T follicular helper cell (primary cell): ENCODE results near the gene ORC6.

Source experiments
- DNase-seq: peaks from one replicate; pipeline ENCODE4 v3.0.0-alpha.2; 2020; ENCODE audit warnings: low read depth

ORC6 gene

DNA sequence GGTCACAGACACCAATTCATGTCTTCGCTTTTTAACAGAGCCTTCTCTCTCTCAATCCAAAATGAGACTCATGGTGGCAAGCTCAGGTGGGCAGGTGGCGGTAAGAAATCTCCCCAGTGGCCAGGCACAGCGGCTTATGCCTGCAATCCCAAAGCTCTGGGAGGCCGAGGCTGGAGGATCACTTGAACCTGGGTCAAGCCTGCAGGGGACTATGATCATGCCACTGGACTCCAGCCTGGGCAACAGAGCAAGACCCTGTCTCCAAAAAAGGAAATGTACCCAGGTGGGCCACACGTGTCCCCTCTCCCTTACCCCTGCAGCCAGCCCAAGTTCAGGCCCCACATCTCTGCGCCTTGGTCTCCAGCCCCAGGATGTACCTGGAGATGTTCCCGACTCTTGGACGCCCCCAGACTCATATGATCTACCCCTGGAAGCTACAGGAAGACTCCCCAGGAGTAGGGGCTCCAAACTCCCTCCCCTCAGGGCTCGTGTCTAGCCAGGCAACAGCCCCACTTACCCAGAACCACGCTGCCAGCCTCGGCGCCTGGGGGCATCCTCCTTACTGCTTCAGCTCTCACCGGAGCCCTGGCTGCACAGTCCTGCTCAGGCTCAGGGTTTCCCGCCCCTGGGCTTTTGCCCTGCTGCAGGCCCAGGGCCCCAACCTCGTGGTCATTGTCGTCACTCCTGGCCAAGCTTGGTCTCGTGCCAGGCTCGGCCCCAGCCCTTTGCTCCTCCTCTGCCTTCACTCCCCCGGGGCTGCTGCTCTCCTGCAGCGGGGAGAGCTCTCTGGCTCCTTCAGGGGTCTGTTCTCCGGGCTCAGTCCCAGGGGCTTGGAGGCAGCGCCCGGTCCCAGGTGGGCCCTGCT, 42.5 kb downstream of the ORC6 start:
- no peak for DNase-seq

DNA sequence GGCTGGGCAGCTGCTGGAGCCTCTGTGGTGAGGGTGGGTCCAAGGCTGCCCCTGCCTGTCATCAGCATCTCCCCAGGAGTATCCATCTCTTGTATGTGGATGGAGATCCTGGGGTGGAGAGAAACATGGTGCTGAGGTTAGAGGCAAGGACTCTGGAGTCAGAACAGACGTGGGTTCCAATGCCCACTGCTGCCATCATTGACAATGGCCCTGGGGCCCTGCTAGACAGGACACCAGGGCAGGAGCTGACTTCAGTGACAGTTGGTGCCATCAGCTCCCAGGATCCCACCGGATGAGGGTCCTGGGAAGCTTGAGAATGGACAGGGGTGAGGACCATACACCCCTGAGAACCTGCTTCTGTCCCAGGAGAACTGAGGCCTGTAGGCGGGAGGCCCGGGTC, 43.1 kb downstream of the ORC6 start:
- no peak for DNase-seq

DNA sequence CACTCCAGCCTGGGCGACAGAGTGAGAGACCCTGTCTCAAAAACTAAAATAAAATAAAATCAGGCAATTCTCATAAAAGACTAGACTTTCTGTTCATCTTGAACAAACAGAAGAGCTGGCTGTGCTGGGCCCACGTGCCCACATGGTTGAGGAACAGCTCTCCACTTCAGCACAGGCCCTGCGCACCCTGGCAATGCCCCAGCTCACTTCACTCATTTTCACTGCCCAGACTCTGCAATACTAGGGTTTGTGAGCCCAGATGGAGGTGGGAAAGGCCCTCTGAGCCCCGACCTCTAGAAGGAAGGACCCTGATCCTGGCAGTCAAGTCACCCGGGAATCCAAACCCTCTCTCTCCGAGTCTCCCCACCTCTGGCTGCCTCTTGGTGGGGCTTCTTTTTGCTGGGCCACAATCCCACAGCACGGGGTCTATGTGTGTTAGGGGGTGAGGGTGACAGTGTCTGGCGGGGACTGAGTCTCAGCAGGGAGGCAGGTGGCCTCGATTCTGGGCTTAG, 43.9 kb downstream of the ORC6 start:
- no peak for DNase-seq

DNA sequence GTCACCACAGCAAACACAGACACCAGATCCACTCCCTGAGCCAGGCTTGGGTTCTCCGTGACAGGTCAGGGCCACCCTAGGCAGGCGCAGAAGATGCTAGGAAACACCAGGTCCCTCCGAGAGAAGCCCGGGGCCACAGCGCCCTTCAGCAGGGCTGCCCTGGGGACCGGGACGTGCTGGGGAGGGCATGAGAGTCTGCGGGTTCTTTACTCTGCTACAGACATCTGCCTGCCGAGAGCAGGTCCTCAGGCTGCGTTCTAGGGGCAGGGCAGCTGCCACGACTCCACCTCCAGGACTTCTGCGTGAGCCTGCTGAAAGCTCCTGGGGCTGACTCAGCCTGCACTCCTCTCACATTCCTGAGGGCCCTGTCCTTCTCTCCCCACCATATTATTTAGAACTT, 47.2 kb downstream of the ORC6 start:
- no peak for DNase-seq

DNA sequence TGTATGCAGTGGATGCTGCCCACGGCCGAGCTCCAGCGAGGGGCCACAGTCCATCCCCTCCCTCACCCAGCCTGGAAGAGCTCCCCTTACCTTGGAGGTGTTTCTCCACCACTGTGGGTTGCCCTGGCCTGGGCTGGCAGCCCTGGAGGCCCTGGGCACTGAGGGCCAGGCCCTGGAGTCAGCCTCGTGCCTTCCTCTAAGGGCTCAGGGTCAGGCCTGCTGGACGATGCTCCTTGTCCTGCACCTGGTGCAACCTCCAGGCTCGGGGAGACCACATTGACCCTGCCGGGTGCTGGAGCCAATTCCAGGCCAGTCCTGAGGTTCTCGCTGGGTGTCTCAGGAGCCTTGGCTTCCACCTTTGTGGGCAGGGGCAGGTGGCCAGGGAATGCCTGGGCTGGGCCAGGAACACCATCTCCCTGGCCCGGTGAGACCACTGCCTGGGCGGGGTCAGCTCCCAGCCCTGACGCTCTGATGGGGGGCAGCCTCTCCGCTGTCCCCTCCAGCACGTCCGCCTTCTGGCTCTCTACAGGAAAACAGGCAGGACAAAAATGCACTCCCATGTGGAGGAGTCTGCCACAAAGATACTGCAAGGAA, 48.3 kb downstream of the ORC6 start:
- no peak for DNase-seq

DNA sequence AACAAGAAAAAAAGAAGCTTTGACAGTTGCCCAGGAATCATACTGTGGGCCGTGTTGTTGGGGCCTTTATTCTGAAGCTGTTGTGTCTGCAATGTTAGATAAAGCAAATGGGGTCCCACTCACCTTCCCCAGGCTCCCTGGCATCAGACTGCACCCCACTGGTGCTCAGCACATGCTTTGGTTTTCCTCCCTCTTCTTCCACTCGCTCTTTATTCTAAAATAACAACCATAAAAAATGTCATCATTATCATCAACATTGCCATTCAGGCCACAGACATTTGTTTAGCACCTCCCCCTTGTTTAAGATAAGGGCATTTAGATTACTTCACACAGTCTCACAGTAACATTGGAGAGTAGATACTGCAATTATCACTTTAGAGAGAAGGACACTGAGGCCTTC, 50.5 kb downstream of the ORC6 start:
- no peak for DNase-seq

DNA sequence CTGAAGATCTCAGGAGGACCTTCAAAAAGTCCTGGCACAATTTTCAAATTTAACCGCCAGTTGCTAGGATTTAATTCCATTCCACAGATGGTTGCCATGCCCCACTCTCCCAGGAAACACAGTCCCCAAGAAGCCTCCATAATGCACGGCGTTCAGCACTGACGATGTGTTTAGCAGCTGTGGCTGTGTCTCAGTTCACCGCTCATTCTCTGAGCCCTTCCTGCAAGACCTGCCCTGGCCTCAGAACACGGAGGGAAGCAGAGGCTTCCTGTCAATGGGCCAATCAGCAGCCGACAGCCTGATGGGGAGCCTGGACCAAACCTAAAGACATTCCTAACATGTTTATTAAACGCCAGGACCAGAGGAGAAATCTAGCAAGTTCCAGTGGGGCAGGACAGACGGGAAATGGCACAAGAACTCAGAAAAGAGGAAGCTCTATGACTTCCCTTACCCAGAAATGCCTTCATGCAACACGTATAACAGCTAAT, 53.8 kb downstream of the ORC6 start:
- no peak for DNase-seq

DNA sequence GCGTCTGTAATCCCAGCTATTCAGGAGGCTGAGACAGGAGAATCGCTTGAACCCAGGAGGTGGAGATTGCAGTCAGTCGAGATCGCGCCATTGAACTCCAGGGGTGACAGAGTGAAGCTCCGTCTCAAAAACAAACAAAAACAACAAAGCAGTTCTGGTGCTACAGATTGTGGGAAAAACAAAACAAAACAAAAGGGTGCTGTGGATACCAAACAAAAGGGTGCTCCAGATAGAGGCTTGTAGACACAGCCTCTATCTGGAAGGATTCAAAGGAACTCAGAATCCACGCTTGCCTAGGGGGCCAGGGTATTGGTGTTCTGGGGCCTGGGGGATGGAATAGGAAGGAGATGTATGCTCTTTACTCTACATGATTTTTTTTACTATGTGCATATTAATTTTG, 56.2 kb downstream of the ORC6 start:
- DNase-seq: no peak

DNA sequence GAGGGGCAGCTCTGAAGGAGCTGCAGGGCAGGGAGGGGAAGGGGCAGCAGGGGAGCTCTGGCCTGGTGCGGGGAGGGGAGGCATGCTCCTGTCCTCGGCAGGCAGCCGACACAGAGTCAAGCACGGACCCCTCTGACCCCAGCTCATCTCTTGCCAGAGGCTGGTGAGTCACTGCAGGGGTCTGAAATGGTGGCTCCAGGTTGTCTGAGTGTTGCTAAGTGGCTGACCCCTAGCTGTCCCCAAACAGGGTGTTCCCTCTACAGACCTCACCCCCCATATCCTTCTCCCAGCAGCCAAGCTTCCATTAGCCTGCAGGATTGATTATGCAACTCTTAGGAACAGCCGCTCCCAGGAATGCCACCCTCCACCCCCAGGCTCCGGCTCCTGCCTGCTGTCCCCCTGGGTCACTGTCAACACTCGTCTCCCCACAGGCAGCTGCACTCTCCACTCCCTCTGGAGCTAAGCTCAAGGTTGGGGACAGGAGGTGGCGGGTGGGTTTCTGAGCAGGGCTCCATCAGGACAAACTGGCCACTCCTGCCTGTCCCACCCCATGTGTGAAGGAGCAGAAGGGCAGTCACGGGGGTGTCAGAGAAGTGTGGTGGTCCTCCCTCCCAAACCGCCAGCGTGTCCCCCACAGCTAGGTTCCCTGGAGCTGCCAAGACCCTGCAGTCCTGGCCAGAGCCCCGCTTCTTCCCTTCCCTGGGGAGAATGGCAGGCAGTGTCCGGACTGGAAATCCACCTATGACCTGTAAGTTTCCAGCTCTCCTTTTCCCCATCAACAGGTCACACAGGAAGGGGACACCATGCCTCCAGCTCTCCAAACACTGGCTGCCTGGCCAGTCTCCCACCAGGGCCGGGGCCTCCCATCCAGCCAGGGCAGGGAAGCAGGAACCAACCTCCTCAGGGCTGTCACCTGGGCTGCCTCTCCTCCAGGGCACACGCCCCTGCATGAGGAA, 57.6 kb downstream of the ORC6 start:
- DNase-seq: no peak
